Right atrium auricular region (tissue), 2 donors: Measurements from ENCODE around the gene MYH2. TPM values are rescaled to one million over a fixed set of nuclear protein-coding genes. Genes with fewer than 3 reads are reported as not detected.

Experiments
- DNase-seq: peaks from one replicate; pipeline ENCODE4 v3.0.0-alpha.2; 2019; ENCODE audit warnings: low spot score
- H3K27ac ChIP-seq, 2 donors: fragments of 200-600 bp; sonication (generic); 1 replicate in 1 of 2; 2 replicates in 1 of 2; pipeline ENCODE4 v1.5.1; 2016 to 2019
- H3K27me3 ChIP-seq, 2 donors: fragments of 200-600 bp; sonication (generic); one replicate each; pipeline versions ENCODE4 v1.5.1 to v1.6.0; 2017 to 2019
- H3K36me3 ChIP-seq: fragments of 200-600 bp; sonication (generic); one replicate; pipeline ENCODE4 v1.5.1; 2016
- H3K4me1 ChIP-seq, 2 donors: fragments of 200-600 bp; sonication (generic); one replicate each; pipeline versions ENCODE4 v1.5.1 to v1.6.0; 2017 to 2019
- H3K4me3 ChIP-seq, 2 donors: fragments of 200-600 bp; sonication (generic); 1 replicate in 1 of 2; 2 replicates in 1 of 2; pipeline ENCODE4 v1.5.1; 2017 to 2019; ENCODE audit warnings: mild to moderate bottlenecking in 1 of 2, moderate library complexity in 1 of 2
- H3K9me3 ChIP-seq, 2 donors: fragments of 200-600 bp; sonication (generic); one replicate each; pipeline ENCODE4 v1.5.1; 2019
- total RNA-seq, 2 donors: library from RNA; depleted of rRNA; stranded (reverse); fragments of >200 nt; gene quantifications; one replicate each; pipeline ENCODE4 v1.1.0, GENCODE V29; 2016
- TF ChIP-seq, protein P1 (sequence below), 2 donors: fragments of 200-600 bp; sonication (generic); IDR thresholded peaks; one replicate each; pipeline ENCODE4 v1.5.1; 2019; ENCODE audit warnings: antibody characterized with exemption in 2 of 2

The MYH2 gene
- total RNA-seq, 2 donors from 2014 or later, result not detected

DNA sequence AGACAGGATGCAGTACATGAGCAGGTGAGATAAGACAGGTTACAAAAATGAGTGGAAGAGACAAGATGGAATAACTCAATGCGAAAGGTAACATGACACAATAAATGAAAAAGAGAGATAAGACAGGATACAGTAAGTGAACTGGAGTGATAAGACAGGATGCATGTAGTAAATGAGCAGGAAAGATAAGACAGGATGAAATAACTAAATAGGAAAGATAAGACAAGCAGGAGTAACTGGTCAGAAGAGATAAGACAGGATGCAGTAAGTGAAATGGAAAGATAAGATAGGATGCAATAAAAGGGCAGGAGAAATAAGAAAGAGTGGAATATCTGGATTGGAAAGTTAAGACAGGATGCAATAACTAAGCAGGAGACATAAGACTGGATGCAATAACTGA lies 71.8 kb downstream of the MYH2 start:
- H3K27ac ChIP-seq, result no peak overlapping the region
- no peak for DNase-seq
- H3K4me3 ChIP-seq, result no peak overlapping the region
- H3K36me3 ChIP-seq, result no peaks in the 10 kb centered on the region
- peaks cover 0 to 3% of the 10 kb centered on the region in 2 donors for H3K9me3 ChIP-seq
- TF ChIP-seq, protein P1, sequence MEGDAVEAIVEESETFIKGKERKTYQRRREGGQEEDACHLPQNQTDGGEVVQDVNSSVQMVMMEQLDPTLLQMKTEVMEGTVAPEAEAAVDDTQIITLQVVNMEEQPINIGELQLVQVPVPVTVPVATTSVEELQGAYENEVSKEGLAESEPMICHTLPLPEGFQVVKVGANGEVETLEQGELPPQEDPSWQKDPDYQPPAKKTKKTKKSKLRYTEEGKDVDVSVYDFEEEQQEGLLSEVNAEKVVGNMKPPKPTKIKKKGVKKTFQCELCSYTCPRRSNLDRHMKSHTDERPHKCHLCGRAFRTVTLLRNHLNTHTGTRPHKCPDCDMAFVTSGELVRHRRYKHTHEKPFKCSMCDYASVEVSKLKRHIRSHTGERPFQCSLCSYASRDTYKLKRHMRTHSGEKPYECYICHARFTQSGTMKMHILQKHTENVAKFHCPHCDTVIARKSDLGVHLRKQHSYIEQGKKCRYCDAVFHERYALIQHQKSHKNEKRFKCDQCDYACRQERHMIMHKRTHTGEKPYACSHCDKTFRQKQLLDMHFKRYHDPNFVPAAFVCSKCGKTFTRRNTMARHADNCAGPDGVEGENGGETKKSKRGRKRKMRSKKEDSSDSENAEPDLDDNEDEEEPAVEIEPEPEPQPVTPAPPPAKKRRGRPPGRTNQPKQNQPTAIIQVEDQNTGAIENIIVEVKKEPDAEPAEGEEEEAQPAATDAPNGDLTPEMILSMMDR (IDR thresholded peaks at IDR 0.05), result no peak
- no peaks in the 10 kb centered on the region for H3K27me3 ChIP-seq
- H3K4me1 ChIP-seq, result no peaks in the 10 kb centered on the region

DNA sequence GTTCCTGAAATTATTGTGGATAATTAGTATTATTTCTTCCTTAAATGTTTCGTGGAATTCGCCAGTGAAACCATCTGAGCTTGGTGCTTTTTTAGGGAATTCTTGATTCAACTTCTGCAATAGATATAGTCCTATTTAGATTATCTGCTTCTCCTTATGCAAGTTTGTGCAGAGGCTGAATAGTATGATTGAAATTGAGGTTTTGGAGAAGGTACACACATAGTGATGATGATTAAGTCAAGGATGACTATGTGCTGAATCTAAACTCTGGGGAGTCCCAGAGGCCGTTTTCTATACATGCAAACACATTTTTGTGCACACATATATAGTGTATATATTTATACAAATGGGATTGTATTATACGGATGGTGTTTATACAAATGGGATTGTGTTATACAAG lies 74.9 kb downstream of the MYH2 start:
- DNase-seq, result no peak

DNA sequence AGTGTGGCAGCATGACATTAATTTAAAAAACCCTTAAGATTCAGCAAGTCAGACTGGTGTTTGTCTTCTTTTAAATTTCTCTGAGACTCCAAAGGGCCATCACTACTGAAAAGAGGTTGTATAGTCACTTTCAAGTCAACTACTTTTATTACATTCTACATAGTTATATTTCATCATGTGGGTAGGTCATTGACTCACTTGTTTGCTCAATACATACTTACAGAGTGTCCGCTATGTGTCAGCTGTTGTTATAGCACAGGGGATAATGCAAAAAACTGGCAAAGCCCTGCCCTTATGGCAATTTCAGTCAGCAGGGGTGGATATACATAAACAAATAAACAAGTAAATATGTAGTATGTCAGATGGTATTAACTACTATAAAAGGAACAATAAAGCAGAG lies 77.6 kb downstream of the MYH2 start:
- no peaks in the 10 kb centered on the region for H3K4me1 ChIP-seq
- TF ChIP-seq, protein P1 (IDR thresholded peaks at IDR 0.05), result no peak
- H3K9me3 ChIP-seq, result no peaks in the 10 kb centered on the region
- no peaks in the 10 kb centered on the region for H3K27me3 ChIP-seq
- DNase-seq, result no peak
- H3K36me3 ChIP-seq, result no peaks in the 10 kb centered on the region
- H3K4me3 ChIP-seq, result no peak overlapping the region
- no peak overlapping the region for H3K27ac ChIP-seq

More for the DNA sequence above, 74.9 kb downstream of the MYH2 start:
- H3K36me3 ChIP-seq, result no peaks in the 10 kb centered on the region
- TF ChIP-seq, protein P1 (IDR thresholded peaks at IDR 0.05), result no peak
- H3K27ac ChIP-seq, result no peak overlapping the region
- no peaks in the 10 kb centered on the region for H3K9me3 ChIP-seq
- no peaks in the 10 kb centered on the region for H3K4me1 ChIP-seq
- H3K4me3 ChIP-seq, result no peak overlapping the region
- H3K27me3 ChIP-seq, result no peaks in the 10 kb centered on the region

Other genes with a start within 250 kb of the MYH2 start
- gene MYH13, start 176.7 kb downstream of the MYH2 start, total RNA-seq, result not detected
- gene MYH8, start 127.7 kb downstream of the MYH2 start, total RNA-seq, result not detected
- not detected for gene MYH4, start 80.1 kb downstream of the MYH2 start, total RNA-seq
- under 1 TPM in 1 of 2 donors, not detected in 1; 0.07 TPM for gene MYH1, start 31.1 kb downstream of the MYH2 start, total RNA-seq
- gene MYH3, start 107.7 kb upstream of the MYH2 start, total RNA-seq, result under 1 TPM; 0.22 to 0.43 TPM
- 10 to 100 TPM; 14.6 to 21.6 TPM for gene SCO1, start 147.9 kb upstream of the MYH2 start, total RNA-seq
- gene ADPRM, start 147.9 kb upstream of the MYH2 start, total RNA-seq, result 1 to 10 TPM; 2.4 to 3.8 TPM
- gene TMEM220, start 180.4 kb upstream of the MYH2 start, total RNA-seq, result 1 to 10 TPM; 5.5 to 6.5 TPM